ENCODE measurements around the gene HOXC12.

Gene HOXC12

DNA sequence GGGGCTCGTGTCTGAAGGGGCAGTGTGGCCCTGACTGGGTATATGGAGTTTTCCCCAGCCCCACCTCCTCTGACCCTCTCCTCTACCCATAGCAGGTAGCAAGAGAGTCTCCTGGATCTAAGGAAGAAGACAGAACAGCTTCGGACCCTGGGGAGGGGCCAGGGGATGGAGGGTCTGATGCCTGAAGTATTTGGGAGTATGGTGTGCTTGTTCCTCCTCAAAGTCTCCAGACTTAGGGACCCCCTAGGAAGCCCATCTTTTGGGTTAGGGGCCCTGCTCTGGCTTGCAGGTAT is 53.5 kb downstream of the HOXC12 start:
- peaks cover 95% of the 10 kb centered on the region for H3K27me3 ChIP-seq (ENCODE audit: control insufficient read depth, insufficient read depth, low read length)
- H3K36me3 ChIP-seq (ENCODE audit: control insufficient read depth, insufficient read depth, low read length): no peaks in the 10 kb centered on the region
- no peak overlapping the region for H3K4me3 ChIP-seq (ENCODE audit: low read length)
- peaks cover 10% of the 10 kb centered on the region for H3K4me1 ChIP-seq (ENCODE audit: control insufficient read depth, insufficient read depth, low read length)
- H3K9me3 ChIP-seq (ENCODE audit: control insufficient read depth, low read length): peaks cover 5% of the 10 kb centered on the region
- H3K9ac ChIP-seq (ENCODE audit: low read length): no peak overlapping the region
